Measurements from ENCODE around the gene FAM53B. TPM values are rescaled to one million over a fixed set of nuclear protein-coding genes. Genes with fewer than 3 reads are reported as not detected.
A peak's percentile ranks its signal among the peaks of the same experiment; 100 is the strongest.
"Not testable (repeated sequence)": the region's sequence is repeated elsewhere in the genome, so short reads cannot be mapped to it uniquely, and the experiment has no call there.

Gene FAM53B, protein sequence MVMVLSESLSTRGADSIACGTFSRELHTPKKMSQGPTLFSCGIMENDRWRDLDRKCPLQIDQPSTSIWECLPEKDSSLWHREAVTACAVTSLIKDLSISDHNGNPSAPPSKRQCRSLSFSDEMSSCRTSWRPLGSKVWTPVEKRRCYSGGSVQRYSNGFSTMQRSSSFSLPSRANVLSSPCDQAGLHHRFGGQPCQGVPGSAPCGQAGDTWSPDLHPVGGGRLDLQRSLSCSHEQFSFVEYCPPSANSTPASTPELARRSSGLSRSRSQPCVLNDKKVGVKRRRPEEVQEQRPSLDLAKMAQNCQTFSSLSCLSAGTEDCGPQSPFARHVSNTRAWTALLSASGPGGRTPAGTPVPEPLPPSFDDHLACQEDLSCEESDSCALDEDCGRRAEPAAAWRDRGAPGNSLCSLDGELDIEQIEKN
- 10 to 100 TPM; 25.2 to 43.3 (median 34.7) TPM for total RNA-seq

DNA sequence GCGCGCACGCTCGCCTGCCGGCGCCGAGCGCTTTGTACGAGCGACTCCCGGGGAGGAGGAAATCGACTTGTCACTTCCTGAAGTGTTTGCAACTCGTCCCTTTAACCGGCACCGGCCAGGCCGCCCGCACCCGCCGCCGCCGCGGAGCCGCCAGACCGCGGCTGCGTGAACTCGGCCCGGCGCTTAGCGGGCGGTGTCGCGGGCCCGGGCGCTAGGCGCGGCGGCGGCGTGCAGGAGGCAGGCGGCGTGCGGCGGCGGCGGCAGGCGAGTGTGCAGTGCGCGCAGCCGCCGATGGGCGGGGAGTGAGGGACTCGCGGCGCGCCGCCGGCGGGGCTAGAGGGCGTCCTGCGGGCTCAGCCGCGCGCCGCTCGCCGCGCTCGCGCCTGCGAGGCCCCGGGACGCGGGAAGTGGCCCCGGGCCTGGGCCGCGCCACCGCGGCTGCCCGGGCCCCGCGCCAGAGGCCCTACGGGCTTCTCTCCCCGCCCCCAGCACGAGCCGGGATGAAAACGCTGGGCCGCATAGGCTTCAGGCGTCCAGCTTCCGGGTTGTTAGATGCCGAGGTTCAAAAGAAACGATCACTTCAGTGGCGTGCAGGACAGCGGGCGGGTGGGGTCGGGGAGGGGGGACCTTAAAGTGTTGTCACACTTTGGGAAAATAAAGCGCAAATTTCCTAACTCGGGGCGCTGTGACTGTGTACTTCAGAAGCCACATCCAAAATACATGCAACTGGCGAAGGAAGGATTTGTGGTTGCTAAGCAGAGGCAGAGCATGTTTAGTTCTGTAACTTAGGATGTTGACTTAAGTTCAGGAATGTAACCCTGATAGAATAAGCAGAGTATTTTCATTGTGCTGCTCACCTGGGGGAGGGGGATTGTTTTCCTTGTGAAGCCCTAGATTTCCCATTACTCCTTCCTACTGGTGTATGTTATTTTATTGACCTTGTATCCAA lies at the start of gene FAM53B:
TSS of gene FAM53B (minus strand) at position 277 of the 949 bp plus-strand sequence. CDS start 37,665 bp downstream, outside the sequence.
- TF ChIP-seq POLR2AphosphoS5 (IDR thresholded peaks at IDR 0.05) (peak; percentile 16 to 18), POLR2A (IDR thresholded peaks at IDR 0.05; ENCODE audit: low read depth) (no peak), EP300 (IDR thresholded peaks at IDR 0.05) (no peak)
- TF ChIP-seq, protein P1, sequence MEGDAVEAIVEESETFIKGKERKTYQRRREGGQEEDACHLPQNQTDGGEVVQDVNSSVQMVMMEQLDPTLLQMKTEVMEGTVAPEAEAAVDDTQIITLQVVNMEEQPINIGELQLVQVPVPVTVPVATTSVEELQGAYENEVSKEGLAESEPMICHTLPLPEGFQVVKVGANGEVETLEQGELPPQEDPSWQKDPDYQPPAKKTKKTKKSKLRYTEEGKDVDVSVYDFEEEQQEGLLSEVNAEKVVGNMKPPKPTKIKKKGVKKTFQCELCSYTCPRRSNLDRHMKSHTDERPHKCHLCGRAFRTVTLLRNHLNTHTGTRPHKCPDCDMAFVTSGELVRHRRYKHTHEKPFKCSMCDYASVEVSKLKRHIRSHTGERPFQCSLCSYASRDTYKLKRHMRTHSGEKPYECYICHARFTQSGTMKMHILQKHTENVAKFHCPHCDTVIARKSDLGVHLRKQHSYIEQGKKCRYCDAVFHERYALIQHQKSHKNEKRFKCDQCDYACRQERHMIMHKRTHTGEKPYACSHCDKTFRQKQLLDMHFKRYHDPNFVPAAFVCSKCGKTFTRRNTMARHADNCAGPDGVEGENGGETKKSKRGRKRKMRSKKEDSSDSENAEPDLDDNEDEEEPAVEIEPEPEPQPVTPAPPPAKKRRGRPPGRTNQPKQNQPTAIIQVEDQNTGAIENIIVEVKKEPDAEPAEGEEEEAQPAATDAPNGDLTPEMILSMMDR (IDR thresholded peaks at IDR 0.05) = peak in 2 of 3 experiments; percentile 15 to 34
- Histone ChIP-seq H3K9me3 (no peaks in the 10 kb centered on the region), H3K36me3 (peaks cover 0 to 7% (median 2%) of the 10 kb centered on the region in 4 donors), H3K27ac (replicated peaks in 1 of 4) (peak within 1 kb of the TSS; percentile 89 to 90 (median 89)), H3K4me3 (peak within 1 kb of the TSS; percentile 72 to 79 (median 73)), H3K4me1 (peaks cover 41 to 55% (median 55%) of the 10 kb centered on the region in 4 donors), H3K27me3 (no peaks in the 10 kb centered on the region)
- under 1% methylated on average over 15 of the region's 100 CpGs for WGBS
- DNase-seq (ENCODE audit: extremely low spot score) = peak; percentile 91
- intact Hi-C loops (cut with DNase I) = loop anchor here (5.0 kb wide), 4 partner anchors 37 to 327 kb away; partner anchors contain the start of gene OAT

DNA sequence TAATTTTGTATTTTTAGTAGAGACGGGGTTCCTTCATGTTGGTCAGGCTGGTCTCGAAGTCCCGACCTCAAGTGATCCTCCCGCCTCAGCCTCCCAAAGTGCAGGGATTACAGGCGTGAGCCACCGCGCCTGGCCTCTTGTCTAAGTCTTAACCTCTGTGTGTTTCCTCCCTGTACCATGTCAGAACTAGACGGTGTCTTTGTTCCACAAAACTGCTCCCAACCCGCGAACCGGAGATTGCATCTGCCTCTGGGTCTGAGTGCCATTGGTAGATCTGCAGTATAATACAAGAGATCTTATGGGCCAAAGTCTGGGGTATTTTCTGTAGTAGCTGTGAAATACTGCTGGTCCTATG lies 48.8 kb upstream of the FAM53B start:
- Histone ChIP-seq H3K4me3 (peak overlapping the region in 3 of 4 donors; percentile 73 to 94 (median 75)), H3K36me3 (peaks cover 0 to 14% (median 8%) of the 10 kb centered on the region in 4 donors)
- intact Hi-C loops (cut with DNase I) = no loop called here

DNA sequence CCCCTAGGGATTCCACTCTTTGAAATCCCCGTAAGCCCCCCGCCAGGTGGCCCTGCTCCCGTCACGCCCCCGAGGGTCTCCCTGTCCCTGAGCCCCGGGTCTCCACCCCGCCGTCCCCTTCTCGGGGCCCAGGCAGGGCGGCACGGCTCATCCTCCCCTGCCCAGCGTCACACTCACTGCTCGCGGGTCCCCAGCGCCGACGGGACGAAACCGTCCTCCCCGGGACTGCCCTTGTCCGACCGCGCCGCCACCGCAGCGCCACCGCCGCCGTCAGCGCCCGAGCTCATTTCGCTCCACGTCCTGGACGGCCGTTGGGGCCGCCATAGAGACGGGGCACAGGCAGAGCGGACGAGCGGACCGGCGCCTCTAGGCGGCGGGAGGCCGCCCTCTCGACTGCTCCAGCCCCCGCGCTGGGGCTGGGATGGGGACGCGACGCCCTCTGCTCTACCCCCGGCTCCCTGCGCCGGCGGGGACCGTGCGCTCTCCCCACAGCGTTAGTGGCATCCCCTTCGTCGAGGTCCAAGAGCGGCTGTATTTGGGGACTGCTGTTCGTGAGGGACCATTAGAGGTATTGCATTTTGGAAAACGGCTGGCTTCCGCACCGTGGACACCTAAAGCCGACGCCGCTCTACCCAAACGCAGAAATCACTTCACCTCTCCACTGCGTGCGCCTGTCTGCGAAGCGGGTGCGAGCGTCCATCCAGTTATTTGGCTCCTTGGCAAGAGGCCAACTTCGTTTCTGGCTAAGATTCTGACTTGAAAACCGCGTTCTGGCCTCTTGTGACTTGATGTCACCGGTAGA lies 47.6 kb upstream of the FAM53B start, which contains the start of gene EEF1AKMT2:
TSS of gene EEF1AKMT2 (minus strand) at position 341 of the 802 bp plus-strand sequence. CDS start at position 287, 54 bp downstream.
- Histone ChIP-seq H3K4me3 (peak within 1 kb of the TSS; percentile 73 to 94 (median 82)), H3K4me1 (peaks cover 8 to 24% (median 15%) of the 10 kb centered on the region in 4 donors), H3K36me3 (peaks cover 0 to 25% (median 18%) of the 10 kb centered on the region in 4 donors), H3K27me3 (no peaks in the 10 kb centered on the region), H3K9me3 (no peaks in the 10 kb centered on the region), H3K27ac (replicated peaks in 1 of 4) (peak within 1 kb of the TSS; percentile 86 to 89 (median 88))
- intact Hi-C loops (cut with DNase I) = no loop called here
- WGBS = 2% methylated on average over 25 of the region's 79 CpGs
- TF ChIP-seq, protein P1 (IDR thresholded peaks at IDR 0.05) = peak; percentile 35 to 72 (median 50)
- TF ChIP-seq POLR2AphosphoS5 (IDR thresholded peaks at IDR 0.05) (peak; percentile 67 to 84), EP300 (IDR thresholded peaks at IDR 0.05) (no peak), POLR2A (IDR thresholded peaks at IDR 0.05; ENCODE audit: low read depth) (peak; percentile 25)
- peak; percentile 93 for DNase-seq (ENCODE audit: extremely low spot score)

More for the DNA sequence above, 48.8 kb upstream of the FAM53B start:
- no peak overlapping the region for H3K27ac ChIP-seq (replicated peaks in 1 of 4)
- no peaks in the 10 kb centered on the region for H3K9me3 ChIP-seq
- peaks cover 8 to 24% (median 15%) of the 10 kb centered on the region in 4 donors for H3K4me1 ChIP-seq
- DNase-seq (ENCODE audit: extremely low spot score) = no peak
- no peak for TF ChIP-seq EP300 (IDR thresholded peaks at IDR 0.05)
- TF ChIP-seq POLR2A (IDR thresholded peaks at IDR 0.05; ENCODE audit: low read depth) = no peak
- TF ChIP-seq POLR2AphosphoS5 (IDR thresholded peaks at IDR 0.05) = no peak
- TF ChIP-seq, protein P1 (IDR thresholded peaks at IDR 0.05) = no peak
- H3K27me3 ChIP-seq = no peaks in the 10 kb centered on the region
- 99% methylated on average over 11 of the region's 11 CpGs for WGBS

DNA sequence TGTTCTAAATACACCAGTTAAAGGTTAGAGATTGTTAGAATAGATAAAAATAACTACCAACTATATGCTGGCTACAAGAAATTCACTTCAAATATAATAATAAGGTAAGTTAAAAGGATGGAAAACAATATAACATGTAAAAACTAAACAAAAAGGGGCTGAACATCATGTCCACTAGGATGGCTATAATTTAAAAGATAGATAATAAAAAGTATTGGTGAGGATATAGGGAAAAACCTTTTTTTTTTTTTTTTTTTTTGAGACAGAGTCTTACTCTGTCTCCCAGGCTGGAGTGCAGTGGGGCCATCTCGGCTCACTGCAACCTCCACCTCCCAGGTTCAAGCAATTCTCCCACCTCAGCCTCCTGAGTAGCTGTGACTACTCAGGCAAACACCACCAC lies 38.7 kb upstream of the FAM53B start:
- WGBS = 100% methylated on average over 1 of the region's 1 CpG

More for the DNA sequence above, 38.7 kb upstream of the FAM53B start:
- H3K4me3 ChIP-seq; DNase-seq (ENCODE audit: extremely low spot score); H3K9me3 ChIP-seq; intact Hi-C loops (cut with DNase I); H3K27ac ChIP-seq (replicated peaks in 1 of 4); H3K4me1 ChIP-seq; H3K27me3 ChIP-seq: not testable (repeated sequence)
- H3K36me3 ChIP-seq = peaks cover 7 to 69% (median 44%) of the 10 kb centered on the region in 4 donors

Data from esophagus muscularis mucosa (tissue), 4 donors.